Measurements from ENCODE around the gene ORC6.

ORC6 gene

GRCh38 chr16:46731691-46732555 is 42.5 kb downstream of the ORC6 start:
- Histone ChIP-seq H3K27ac (ENCODE audit: low read depth, low read length) (no peak overlapping the region), H3K9me3 (ENCODE audit: control insufficient read depth, insufficient read depth, low read length) (no peaks in the 10 kb centered on the region), H3F3A (ENCODE audit: control insufficient read depth, insufficient read depth) (no peaks in the 10 kb centered on the region), H3K9me2 (replicated peaks; ENCODE audit: control insufficient read depth, low read length) (no peaks in the 10 kb centered on the region), H3K36me3 (ENCODE audit: control insufficient read depth, low read length) (no peaks in the 10 kb centered on the region), H4K20me1 (ENCODE audit: control insufficient read depth, insufficient read depth, low read depth, low read length) (no peaks in the 10 kb centered on the region), H3K79me2 (ENCODE audit: control insufficient read depth, low read length) (no peaks in the 10 kb centered on the region), H3K4me1 (ENCODE audit: control insufficient read depth, low read length) (no peaks in the 10 kb centered on the region), H3K4me3 (ENCODE audit: low read length) (no peak overlapping the region), H3K4me2 (ENCODE audit: low read length) (no peak overlapping the region), H3K27me3 (ENCODE audit: control insufficient read depth, low read length) (no peaks in the 10 kb centered on the region)
- no peak for TF ChIP-seq CTCF (IDR thresholded peaks at IDR 0.05; ENCODE audit: low read depth, low read length, poor library complexity, severe bottlenecking)
- TF ChIP-seq EZH2phosphoT487 (IDR thresholded peaks at IDR 0.05; ENCODE audit: borderline replicate concordance, low read length), result no peak

GRCh38 chr16:46732561-46732960 is 43.1 kb downstream of the ORC6 start:
- no peak overlapping the region for H3K4me2 ChIP-seq (ENCODE audit: low read length)

GRCh38 chr16:46733319-46733830 is 43.9 kb downstream of the ORC6 start:
- Histone ChIP-seq H3K79me2 (ENCODE audit: control insufficient read depth, low read length) (no peaks in the 10 kb centered on the region), H4K20me1 (ENCODE audit: control insufficient read depth, insufficient read depth, low read depth, low read length) (no peaks in the 10 kb centered on the region), H3K9me3 (ENCODE audit: control insufficient read depth, insufficient read depth, low read length) (no peaks in the 10 kb centered on the region), H3K4me2 (ENCODE audit: low read length) (no peak overlapping the region), H3F3A (ENCODE audit: control insufficient read depth, insufficient read depth) (no peaks in the 10 kb centered on the region), H3K27ac (ENCODE audit: low read depth, low read length) (no peak overlapping the region), H3K36me3 (ENCODE audit: control insufficient read depth, low read length) (no peaks in the 10 kb centered on the region), H3K9me2 (replicated peaks; ENCODE audit: control insufficient read depth, low read length) (no peaks in the 10 kb centered on the region), H3K27me3 (ENCODE audit: control insufficient read depth, low read length) (no peaks in the 10 kb centered on the region), H3K4me3 (ENCODE audit: low read length) (no peak overlapping the region), H3K4me1 (ENCODE audit: control insufficient read depth, low read length) (no peaks in the 10 kb centered on the region)
- no peak for TF ChIP-seq CTCF (IDR thresholded peaks at IDR 0.05; ENCODE audit: low read depth, low read length, poor library complexity, severe bottlenecking)

More at GRCh38 chr16:46732561-46732960, 43.1 kb downstream of the ORC6 start:
- no peaks in the 10 kb centered on the region for H4K20me1 ChIP-seq (ENCODE audit: control insufficient read depth, insufficient read depth, low read depth, low read length)
- no peak overlapping the region for H3K4me3 ChIP-seq (ENCODE audit: low read length)
- no peaks in the 10 kb centered on the region for H3K36me3 ChIP-seq (ENCODE audit: control insufficient read depth, low read length)
- TF ChIP-seq EZH2phosphoT487 (IDR thresholded peaks at IDR 0.05; ENCODE audit: borderline replicate concordance, low read length) (no peak), CTCF (IDR thresholded peaks at IDR 0.05; ENCODE audit: low read depth, low read length, poor library complexity, severe bottlenecking) (no peak)
- no peaks in the 10 kb centered on the region for H3K79me2 ChIP-seq (ENCODE audit: control insufficient read depth, low read length)
- no peaks in the 10 kb centered on the region for H3K9me3 ChIP-seq (ENCODE audit: control insufficient read depth, insufficient read depth, low read length)
- H3F3A ChIP-seq (ENCODE audit: control insufficient read depth, insufficient read depth), result no peaks in the 10 kb centered on the region
- no peaks in the 10 kb centered on the region for H3K27me3 ChIP-seq (ENCODE audit: control insufficient read depth, low read length)
- H3K4me1 ChIP-seq (ENCODE audit: control insufficient read depth, low read length), result no peaks in the 10 kb centered on the region
- H3K9me2 ChIP-seq (replicated peaks; ENCODE audit: control insufficient read depth, low read length), result no peaks in the 10 kb centered on the region
- H3K27ac ChIP-seq (ENCODE audit: low read depth, low read length), result no peak overlapping the region
